ENCODE data around the gene SLIT3.

The SLIT3 gene

DNA sequence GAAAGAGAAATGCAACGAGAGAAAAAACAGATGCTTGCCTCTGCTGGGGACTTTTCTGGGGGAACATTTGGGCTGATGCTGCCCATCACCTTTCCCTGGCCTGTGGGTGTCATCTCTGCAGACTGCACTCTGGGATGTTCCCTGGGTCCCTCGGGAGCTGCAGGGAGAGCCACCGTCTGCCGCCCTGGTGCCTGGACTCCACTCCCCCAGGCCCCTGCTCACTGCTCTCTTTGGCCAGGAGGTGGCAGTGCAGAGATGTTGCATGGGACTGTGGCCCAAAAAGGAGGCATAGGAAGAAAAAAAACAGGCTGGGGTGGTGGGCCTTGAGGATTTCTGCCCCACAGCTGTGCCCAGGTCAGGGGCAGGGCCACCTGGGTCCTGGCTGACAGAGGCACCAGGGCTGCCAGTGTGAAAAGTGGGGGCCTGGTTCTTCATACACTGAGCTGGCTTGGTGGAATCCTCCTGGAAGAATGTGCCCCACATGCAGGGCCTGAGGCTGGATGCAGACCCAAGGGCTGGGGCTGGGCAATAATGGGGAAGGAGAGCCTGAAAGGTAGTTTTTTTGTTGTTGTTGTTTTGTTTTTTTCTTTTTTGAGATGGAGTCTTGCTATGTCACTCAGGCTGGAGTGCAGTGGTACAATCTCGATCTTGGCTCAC, 353.6 kb downstream of the SLIT3 start:
- TF ChIP-seq, protein P1, sequence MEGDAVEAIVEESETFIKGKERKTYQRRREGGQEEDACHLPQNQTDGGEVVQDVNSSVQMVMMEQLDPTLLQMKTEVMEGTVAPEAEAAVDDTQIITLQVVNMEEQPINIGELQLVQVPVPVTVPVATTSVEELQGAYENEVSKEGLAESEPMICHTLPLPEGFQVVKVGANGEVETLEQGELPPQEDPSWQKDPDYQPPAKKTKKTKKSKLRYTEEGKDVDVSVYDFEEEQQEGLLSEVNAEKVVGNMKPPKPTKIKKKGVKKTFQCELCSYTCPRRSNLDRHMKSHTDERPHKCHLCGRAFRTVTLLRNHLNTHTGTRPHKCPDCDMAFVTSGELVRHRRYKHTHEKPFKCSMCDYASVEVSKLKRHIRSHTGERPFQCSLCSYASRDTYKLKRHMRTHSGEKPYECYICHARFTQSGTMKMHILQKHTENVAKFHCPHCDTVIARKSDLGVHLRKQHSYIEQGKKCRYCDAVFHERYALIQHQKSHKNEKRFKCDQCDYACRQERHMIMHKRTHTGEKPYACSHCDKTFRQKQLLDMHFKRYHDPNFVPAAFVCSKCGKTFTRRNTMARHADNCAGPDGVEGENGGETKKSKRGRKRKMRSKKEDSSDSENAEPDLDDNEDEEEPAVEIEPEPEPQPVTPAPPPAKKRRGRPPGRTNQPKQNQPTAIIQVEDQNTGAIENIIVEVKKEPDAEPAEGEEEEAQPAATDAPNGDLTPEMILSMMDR (IDR thresholded peaks at IDR 0.05; ENCODE audit: low read depth, low read length, missing control alignments) = peak; percentile 95
- H3K27ac ChIP-seq = no peak overlapping the region
- no peaks in the 10 kb centered on the region for H3K27me3 ChIP-seq (replicated peaks)
- peak; percentile 25 for DNase-seq
- in situ Hi-C loops (cut with HindIII; ENCODE audit: low pct_ligation_motif_present, low sequenced_read_pairs) = no loop called here
- H3K4me3 ChIP-seq (ENCODE audit: low read depth, low read length) = no peak overlapping the region
- H3K36me3 ChIP-seq (replicated peaks) = no peaks in the 10 kb centered on the region

- Histone ChIP-seq H3K27ac (no peak overlapping the region), H3K4me3 (ENCODE audit: low read depth, low read length) (no peak overlapping the region), H3K36me3 (replicated peaks) (no peaks in the 10 kb centered on the region), H3K27me3 (replicated peaks) (no peaks in the 10 kb centered on the region)
- peak; percentile 2 for DNase-seq
- TF ChIP-seq, protein P1 (IDR thresholded peaks at IDR 0.05; ENCODE audit: low read depth, low read length, missing control alignments) = peak; percentile 46
- in situ Hi-C loops (cut with HindIII; ENCODE audit: low pct_ligation_motif_present, low sequenced_read_pairs) = no loop called here
Measured at GRCh38 chr5:168946363-168946762, 354.6 kb downstream of the SLIT3 start.

DNA sequence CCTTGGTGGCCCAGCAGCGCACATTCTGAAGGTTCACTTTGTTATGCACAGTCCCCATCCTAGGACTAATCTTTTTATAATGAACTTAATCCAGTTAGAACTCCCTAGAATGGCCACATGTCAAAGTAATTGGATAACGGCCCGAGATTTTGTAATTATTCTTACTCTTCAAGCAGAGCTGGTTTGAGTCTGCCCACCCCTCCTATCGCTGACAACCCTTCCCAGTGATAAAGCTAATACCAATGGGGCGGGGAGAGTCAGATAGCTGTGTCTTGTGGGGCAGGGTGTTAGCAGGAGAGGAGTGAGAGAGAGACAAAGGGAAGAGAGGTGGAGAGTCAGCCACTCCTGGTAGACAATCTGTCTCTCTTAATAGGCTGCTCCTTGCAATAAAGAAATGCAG, 356.9 kb downstream of the SLIT3 start:
- no peaks in the 10 kb centered on the region for H3K36me3 ChIP-seq (replicated peaks)
- in situ Hi-C loops (cut with HindIII; ENCODE audit: low pct_ligation_motif_present, low sequenced_read_pairs) = no loop called here

DNA sequence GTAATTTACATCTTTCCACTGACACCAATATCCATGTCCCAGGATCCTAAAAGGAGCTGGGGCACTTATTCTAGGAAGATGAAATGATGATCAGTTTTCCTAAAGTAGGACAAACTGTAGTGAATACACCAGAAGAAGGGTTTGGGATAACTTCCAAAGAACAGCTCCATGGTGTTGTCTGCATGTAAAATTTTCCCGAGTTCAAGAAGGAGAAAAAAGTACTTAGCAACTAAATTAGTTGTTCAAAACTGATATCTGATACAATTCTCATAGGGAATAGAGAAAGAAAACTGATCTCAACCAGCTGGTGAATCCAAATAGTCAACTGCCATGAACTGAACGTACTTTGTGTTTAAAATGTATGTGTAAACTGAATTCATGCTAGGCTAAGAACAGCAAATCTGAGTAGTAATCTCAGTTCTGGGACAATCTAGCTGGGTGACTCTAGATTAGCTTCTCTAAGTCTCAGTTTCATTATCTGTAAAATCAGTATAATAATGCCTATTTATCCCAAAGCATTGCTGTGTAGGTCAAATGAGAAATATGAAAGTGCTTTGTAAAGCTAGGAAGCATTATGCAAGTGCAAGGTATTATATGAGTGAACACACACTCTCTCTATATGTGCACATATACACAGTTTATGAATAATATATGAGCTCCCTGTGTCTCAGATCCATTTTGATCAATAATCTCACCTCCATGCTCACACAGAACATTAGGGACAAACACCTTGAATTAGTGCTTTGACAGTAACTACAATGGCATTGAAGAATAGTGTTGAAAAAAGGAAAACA, 357.7 kb downstream of the SLIT3 start:
- Histone ChIP-seq H3K27me3 (replicated peaks) (no peaks in the 10 kb centered on the region), H3K4me3 (ENCODE audit: low read depth, low read length) (no peak overlapping the region), H3K36me3 (replicated peaks) (no peaks in the 10 kb centered on the region), H3K27ac (no peak overlapping the region)
- in situ Hi-C loops (cut with HindIII; ENCODE audit: low pct_ligation_motif_present, low sequenced_read_pairs) = no loop called here
- TF ChIP-seq, protein P1 (IDR thresholded peaks at IDR 0.05; ENCODE audit: low read depth, low read length, missing control alignments) = no peak
- no peak for DNase-seq

More for the DNA sequence above, 356.9 kb downstream of the SLIT3 start:
- no peak for DNase-seq
- H3K27ac ChIP-seq = no peak overlapping the region
- H3K4me3 ChIP-seq (ENCODE audit: low read depth, low read length) = no peak overlapping the region
- TF ChIP-seq, protein P1 (IDR thresholded peaks at IDR 0.05; ENCODE audit: low read depth, low read length, missing control alignments) = no peak
- H3K27me3 ChIP-seq (replicated peaks) = no peaks in the 10 kb centered on the region

DNA sequence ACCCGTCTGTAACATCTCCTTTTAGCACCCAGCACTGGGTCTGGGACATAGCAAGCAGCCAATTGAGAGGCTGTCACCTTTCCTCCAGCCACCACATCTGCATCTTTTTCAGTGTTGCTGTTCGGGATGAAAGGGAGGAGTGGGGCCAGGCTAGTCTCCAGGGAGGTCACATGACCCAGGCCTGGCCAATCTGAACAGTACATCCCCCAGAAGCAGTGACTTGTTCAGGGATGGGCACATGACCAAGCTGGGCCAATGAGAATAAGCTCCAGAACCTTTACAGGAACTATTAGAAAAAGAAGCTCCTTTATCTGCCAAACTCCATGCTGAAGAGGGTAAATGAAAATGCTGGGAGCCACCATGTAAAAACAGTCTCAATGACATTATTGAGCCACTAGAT, 359.0 kb downstream of the SLIT3 start:
- TF ChIP-seq, protein P1 (IDR thresholded peaks at IDR 0.05; ENCODE audit: low read depth, low read length, missing control alignments) = no peak
- H3K36me3 ChIP-seq (replicated peaks) = no peaks in the 10 kb centered on the region
- in situ Hi-C loops (cut with HindIII; ENCODE audit: low pct_ligation_motif_present, low sequenced_read_pairs) = no loop called here
- no peak overlapping the region for H3K27ac ChIP-seq
- no peaks in the 10 kb centered on the region for H3K27me3 ChIP-seq (replicated peaks)
- DNase-seq = no peak
- no peak overlapping the region for H3K4me3 ChIP-seq (ENCODE audit: low read depth, low read length)
